GM15510 (cell line): ENCODE measurements around the gene CHML.

ENCODE experiments used
- POLR2A ChIP-seq: IDR thresholded peaks from 3 replicates; pipeline ENCODE4 v1.6.1; 2011; ENCODE audit warnings: borderline replicate concordance; ENCODE audit not compliant: insufficient read length; ENCODE audit errors: extremely low read depth

Gene CHML

DNA sequence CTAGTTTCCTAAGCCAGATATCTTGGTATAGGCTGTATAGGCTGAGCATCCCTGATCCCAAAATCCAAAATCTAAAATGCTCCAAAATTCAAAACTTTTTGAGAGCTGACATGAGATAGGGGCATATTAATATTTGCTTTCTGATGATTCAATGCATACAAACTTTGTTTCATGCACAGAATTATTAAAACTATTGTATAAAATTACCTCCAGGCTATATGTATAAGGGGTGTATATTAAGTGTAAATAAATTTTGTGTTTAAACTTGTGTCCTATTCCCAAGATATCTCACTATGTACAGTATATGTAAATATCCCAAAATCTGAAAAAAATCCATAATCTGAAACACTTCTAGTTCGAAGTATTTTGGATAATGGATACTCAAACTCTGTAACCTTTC lies 14.5 kb upstream of the CHML start:
- TF ChIP-seq POLR2A = no peak

DNA sequence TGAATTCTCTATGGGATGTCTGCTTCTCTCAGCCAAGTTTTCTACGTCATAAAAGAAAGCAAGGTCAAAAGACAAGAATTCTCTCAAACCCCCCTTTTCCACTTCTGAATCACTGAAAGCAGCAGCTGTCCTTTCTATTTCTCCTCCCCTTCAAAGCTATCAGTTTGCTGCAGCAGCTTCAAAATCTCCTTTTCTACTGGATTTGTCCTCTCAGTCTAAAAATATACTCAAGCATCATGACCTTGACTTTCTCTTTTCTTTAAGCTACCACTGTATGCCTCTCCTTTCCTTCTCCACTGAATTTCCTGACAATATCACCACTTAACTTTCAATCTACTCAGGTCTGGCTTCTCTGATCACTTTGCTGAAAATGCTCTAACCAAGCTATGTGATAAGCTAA lies 13.8 kb upstream of the CHML start:
- TF ChIP-seq POLR2A = no peak

DNA sequence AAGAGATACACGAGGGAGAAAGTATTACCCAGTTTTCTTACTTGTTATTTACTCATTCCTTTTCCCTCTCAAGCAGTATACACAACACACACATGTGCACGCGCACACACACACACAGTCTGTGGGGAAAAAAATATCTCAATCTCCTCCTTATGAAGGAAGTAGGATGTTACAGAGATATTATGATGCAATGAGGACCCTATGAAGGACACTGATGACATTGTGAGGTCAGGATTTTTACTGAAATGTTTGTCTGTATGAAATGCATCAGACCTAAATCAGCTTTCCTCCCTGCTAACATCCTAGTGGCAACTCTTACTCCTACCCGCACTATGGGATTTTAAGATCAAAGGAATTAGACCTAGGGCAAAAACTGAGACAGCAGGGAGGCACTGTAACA lies 11.8 kb upstream of the CHML start, which contains the start of gene WDR64:
WDR64 (plus strand) TSS at position 270 of the 400 bp plus-strand sequence. CDS start 204 bp downstream, outside the sequence.
- TF ChIP-seq POLR2A = no peak

DNA sequence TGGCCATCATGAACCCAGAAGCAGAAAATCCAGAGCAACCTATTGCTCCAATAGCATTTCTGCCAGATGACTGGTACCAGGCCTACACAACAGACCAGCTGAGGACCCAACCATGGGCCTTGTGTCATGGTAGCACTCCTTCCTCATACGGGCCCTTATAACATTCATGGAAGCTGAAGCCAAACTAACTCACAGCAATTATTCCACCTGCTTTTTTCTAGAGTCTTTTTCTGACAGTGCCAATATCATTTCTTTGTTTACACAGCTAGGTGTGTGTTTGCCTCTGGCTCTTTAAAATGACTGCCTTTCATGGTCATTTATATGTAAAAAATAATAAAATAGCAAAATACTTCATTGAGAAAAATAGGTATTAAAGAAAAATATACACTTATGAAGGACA lies 8.0 kb upstream of the CHML start:
- no peak for TF ChIP-seq POLR2A

DNA sequence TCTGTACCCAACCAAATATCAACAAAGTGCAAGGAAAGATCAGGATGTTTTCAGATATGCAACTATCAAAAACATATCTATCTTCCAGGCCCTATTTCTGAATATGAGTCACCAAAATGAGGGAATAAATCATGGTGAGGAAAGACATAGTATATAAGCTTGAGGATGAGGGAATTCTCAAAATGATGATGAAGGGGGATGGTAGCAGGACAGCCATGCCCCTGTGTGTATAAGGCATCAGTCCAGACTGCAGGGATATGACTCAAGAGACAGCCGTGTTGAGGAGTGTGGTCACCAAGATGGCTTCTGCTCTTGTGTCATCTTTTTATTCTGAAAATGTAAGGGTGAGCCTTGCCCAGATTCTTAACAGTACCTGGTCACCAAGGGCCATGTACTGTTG lies 7.5 kb upstream of the CHML start:
- TF ChIP-seq POLR2A = no peak

DNA sequence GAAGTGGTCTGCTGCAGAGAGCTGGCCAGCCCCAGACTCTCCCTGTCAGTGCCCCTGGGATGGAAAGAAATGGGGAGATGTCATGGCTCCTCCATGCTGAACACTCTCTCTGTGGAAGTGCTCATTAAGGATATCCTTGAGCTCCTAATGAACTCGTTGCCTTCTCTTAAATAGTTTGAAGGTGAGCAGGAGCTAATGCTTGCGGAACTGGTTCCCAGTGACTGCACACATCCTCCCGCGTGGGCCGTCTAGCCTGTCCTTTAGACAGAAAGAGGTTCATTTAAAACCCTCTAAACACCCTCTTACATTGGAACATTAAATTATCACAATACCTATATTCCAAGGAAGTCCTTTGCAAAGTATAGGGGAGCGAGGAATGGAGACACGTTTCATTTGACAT lies 6.0 kb upstream of the CHML start:
- TF ChIP-seq POLR2A = no peak

DNA sequence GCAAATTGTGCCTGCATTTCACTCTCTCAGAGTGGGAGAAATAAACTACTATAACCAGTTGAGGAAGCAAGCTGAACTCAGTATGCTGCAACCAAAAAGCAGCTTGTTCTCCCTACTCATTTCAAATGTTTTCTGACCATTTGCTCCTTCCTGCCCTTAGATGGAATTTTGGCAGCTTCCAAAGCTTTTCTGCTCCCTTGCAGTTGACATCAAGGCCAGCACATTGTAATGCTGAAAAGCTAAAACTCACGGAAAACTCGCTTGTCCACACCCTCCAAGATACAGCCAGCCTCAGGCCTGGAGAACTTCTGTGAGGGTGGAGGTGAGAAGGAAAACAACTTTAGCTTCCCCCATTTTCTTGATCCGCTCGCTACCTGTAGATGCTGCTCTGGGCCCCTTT lies 5.0 kb upstream of the CHML start:
- TF ChIP-seq POLR2A = no peak

DNA sequence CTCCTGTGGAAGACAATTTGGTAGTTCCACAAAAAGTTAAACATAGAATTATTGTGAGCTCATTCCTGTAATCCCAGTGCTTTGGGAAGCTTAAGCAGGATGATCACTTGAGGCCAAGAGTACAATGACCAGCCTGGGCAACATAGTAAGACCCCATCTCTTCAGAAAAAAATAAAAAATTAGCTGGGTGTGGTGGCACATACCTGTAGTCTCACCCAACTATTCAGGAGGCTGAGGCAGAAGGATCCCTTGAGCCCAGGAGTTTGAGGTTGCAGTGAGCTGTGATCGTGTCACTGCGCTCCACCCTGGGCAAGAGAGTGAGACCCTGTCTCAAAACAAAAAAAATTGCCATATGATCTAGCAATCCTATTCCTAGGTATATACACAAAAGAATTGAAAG lies 4.1 kb upstream of the CHML start:
- TF ChIP-seq POLR2A = no peak

DNA sequence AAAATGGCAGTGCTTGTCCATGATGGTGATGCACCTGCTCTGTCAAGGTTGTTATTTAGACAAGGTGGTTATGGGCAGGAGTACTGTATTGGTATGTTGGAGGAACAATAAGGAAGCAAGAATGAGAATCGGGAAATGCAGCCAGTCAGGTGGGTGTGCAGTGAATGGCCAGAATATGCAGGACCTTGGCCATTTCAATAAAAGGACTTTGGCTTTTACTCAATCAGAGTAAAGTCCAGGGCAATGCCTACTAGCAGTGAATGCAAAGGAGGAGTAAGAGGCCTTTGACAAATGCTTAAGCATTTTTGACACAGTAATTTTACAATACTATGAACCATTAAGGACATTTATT lies 2.4 kb upstream of the CHML start:
- TF ChIP-seq POLR2A = no peak

DNA sequence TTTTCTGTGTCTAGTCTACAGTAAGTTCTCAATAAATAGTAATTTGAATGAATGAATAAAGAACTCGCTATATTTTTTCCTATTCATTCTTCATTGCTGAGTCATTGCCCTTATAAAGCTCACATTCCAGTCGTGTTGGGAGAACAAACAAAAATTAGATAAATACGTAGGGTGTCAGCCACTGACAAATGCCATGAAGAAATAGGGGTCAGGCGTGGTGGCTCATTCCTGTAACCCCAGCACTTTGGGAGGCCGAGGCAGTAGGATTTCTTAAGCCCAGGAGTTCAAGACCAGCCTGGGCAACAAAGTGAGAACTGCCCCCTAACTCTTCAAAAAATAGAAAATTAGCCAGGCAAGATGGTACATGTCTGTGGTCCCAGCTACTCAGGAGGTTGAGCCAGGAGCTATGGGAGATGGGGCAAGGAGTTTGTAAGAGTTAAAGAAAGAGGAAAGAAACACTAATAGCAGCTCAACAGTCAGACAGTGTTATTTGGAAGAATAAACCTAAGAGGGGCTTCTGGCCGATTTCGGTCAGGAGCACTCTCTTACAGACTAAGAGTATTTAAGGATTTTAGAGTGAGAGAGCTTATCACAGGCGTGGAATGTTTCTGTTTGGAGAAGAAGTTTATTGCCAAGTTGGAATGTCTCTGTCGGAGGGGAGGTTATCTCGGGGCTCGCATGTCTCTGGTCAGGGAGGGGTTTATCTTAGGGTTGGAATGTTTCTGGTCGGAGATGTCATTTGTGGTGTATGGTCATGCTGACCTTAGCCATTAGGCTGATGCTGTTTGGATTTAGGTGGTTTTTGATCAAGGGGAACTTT lies 1.8 kb upstream of the CHML start:
- no peak for TF ChIP-seq POLR2A

DNA sequence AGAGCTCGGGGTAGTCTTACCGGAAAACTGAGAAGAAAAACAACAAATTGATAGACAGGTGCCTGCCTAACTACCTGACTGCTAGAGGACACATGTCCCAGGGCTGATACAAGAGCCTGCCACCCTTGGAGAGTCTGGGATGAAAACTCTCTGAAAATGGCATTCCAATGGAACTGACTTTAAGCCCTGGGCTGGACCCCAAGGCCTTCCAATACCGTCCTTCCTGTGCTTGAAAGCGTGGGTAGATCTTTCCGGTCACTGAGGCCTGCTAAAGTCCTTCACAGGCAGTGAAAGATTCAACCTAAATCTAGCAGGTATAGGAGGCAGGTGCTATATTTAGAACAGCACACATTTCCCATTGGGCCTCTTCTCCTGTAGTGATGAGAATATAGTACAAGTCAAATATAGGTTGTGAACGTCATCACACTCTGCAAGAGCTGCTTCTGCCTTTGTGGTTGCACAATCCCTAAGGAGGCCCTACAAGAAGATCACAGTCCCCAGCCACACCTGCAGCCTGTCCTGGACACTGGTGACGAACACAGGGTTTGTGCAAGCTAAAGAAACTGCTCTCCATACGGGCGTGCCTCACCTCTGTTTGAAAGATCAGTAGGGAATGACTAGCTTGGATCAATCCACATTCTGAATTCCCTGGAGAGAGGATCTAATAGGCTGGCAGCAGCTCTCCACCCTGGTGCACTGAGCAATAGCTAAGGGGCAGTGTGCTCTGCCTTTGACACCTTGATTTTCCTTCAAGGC lies 876 bp upstream of the CHML start:
- TF ChIP-seq POLR2A = no peak

DNA sequence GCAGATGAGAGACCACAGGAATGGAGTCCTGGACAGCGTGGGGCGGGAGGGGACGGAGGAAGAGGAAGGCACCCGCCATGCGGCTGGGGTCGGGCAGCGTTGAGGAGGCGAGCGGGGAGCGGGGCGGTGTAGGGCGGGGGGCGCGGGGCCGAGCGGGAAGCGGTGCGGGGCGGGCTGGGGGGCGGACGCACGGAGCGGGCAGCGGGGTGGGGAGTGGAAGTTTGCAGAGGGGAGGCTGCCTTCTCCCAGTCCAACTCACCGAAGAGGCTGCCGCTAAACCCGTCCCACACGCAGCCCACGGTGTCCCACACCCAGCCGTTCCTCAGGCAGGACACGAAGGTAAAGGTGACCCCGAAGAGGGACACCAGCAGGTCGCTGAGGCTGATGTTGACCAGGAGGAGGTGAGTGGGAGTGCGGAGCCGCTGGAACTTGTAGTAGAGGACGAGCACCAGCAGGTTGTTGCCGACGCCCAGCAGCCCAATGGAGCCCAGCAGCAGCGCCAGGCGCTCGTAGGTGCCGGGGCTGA lies 483 bp downstream of the CHML start:
- TF ChIP-seq POLR2A = no peak

DNA sequence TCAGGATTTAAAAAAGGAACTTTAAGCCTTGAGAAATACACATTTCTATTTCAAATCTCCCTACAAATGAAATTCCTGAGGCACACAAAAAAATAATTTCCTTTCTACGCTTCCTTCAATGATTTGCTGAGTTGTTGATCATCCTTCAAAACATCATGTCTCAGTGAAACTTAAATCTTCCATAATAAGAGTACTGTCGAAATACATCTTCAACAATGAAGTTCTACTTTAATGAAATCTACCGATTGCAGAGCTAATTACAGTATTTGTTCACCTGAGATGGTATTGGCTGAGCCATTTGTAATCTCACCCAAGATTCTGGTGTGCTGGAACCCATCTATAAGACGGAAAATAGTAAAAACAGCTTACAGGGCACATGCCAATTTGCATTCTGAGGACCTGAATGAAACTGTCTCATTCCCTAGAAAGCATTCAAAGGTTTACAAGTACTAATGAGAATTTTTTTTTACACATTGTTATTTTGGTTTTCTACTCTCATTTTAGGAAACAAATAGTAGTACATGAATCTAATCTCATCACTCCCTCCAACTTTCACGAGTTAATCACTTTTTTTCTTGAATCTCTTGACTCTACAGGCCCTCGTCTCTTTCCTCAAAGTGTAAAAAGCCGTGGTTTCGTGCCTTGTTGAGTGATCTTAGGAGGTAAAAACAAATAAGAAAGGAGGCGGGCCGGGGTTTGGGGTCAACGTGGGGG lies 1.1 kb downstream of the CHML start:
- TF ChIP-seq POLR2A = no peak

DNA sequence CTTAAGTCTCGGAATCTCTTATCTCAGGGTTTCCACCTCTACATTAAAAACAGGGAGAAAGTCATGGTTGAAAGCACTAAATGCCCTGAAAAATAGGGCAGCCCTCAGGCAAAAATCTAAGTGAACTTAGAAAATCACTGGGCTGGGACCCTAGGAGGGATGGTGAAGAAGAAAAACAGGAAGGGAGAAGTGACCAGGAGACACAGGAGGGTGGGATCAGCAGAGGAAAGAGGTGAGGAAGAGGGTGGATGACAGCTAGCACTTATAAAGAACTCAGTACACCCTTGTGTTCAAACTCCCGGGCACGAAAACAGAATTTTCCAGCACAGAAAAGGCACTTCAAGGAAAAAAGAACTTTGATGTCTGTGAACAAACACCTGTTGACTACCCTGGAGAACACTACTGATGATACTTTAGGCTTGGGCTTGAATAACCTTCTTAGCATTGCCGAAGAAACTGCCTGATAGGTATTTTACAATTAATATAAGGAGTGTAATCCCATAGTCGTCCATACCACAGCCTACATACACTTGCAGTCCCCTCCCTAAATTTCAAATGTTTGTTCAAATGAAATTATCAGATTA lies 2.0 kb downstream of the CHML start:
- TF ChIP-seq POLR2A = no peak

DNA sequence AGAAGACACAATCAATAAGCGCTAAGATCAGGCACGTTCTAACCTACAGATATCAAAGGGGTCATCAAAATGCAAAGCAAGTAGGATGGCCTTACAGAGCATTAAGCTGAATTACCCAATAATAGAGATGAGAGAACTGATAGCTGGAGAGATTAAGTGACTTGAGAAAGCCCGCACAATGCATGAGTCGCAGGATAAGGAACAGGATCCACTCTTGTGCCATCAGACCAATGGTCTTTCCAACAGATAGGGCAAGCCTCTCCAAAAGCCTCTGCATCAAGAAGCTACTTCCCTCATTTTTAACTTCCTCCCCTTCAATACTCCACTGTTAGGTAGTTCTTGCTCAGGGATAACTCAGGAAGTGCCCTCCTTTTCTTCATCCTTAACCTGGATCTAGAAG lies 2.6 kb downstream of the CHML start:
- no peak for TF ChIP-seq POLR2A

DNA sequence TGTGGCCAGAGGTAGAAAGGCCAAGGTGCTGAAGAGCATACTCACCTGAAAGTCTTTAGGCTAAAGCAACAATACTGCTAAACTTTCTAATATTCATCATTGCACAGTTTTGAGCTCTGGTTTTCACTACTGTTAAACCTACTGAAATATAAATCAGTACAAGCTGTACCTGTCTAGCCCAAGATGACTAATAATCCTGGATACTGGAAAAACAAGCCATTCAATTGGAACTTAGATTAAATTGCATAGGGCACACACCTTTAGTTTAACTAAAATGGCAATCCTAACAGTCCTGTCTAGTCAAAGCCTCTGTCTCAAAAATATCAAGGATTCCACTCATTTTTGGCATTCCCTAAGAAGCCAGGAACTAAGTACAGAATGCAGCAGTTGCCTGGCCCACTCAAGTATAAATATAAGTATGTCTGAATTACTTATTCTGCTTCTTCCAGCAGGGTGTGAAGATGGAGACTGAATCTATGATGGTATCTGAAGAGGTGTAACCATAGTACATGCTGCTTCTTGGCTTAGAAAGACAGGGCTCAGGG lies 3.1 kb downstream of the CHML start:
- no peak for TF ChIP-seq POLR2A

DNA sequence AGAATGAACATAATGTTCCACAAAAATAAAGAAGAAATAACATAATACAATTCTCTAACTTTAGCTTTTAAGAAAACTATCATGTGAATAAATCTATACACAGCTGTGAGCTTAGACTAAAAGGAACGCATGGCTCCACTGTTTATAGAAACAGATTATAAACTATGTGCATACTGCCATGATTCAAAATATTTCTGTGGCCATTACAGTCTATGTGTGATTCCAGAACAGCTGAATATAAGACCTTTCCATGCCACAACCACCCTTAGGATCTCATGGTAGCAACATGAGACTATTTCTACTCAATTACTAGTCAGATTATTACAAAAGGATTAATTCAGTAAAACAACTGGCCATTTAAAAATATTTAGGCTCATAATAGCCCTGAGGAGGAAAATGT lies 3.9 kb downstream of the CHML start:
- TF ChIP-seq POLR2A = no peak
